Lung microvascular endothelial cell (primary cell): ENCODE measurements around the gene MAGEH1. TPM values are rescaled to one million over a fixed set of nuclear protein-coding genes. Genes with fewer than 3 reads are reported as not detected.
"Not testable (repeated sequence)": the region's sequence is repeated elsewhere in the genome, so short reads cannot be mapped to it uniquely, and the experiment has no call there.

Experiments
- DNase-seq, 2 donors: peaks; one replicate each; pipeline versions ENCODE4 v3.0.0 to v3.0.0-alpha.2; 2010; ENCODE audit warnings: low read depth in 2 of 2
- total RNA-seq: library from RNA; depleted of rRNA; stranded (reverse); fragments of >200 nt; gene quantifications from 2 replicates; pipeline ENCODE4 v1.2.1, GENCODE V29; 2014

The MAGEH1 gene
- total RNA-seq = 13.3 and 16.5 TPM in 2 replicates

GRCh38 chrX:55451990-55452832 is at the start of gene MAGEH1:
Gene MAGEH1, plus strand, starts transcription at chrX:55452127. Its CDS starts 248 bp downstream, at chrX:55452375.
- peak; percentile 75 to 80 for DNase-seq

GRCh38 chrX:55427079-55427478 is 24.8 kb upstream of the MAGEH1 start:
- not testable (repeated sequence) for DNase-seq

DNA sequence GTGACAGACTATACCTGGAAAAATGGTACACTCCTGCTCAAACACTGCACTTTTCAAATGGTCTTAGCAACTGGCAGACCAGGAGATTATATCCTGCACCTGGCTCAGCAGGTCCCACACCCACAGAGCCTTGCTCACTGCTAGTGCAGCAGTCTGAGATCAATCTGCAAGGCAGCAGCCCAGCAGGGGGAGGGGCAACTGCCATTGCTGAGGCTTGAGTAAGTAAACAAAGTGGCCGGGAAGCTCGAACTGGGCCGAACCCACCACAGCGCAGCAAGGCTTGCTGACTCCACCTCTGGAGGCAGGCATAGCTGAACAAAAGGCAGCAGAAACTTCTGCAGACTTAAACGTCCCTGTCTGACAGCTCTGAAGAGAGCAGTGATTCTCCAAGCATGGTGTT is 8.5 kb upstream of the MAGEH1 start:
- DNase-seq = not testable (repeated sequence)

DNA sequence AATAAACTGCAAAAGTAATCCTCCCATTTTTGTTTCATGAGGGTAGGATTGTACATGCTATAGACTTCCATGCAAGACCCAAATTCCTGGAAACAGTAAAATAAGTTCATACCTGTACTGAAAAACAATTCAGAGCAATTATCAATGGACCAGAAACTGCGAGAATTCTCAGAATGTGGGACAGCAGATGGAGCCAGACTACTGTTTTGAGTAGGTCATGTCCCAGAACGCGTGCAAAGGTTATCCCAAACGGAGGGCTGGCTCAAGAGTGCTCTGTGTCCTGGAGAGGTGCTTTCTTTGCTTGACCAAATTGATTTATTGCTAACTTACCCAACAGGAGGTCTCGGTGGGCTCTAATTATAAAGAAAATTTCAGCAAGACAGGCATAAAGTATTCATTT is 1.7 kb upstream of the MAGEH1 start:
- peak; percentile 2 to 40 for DNase-seq

DNA sequence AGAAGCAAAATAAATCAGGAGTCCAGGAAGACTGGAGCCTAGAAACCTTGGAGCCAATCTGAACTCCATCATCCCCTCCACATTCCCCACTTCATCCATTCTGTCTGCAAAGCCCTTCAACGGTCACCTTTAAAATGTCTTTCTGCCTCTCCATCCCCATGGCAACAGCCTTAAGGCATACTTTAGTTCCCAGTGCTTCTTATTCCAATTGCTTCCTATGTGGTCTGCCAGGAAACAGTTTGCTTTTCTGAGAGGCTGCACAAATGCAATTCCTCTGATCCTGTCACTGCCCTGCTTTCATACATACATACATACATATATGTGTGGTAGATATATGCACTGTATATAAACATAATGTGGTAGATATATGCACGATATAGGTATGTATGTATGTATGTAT is 786 bp upstream of the MAGEH1 start:
- no peak for DNase-seq

GRCh38 chrX:55451626-55451989 is 319 bp upstream of the MAGEH1 start:
- DNase-seq = no peak

DNA sequence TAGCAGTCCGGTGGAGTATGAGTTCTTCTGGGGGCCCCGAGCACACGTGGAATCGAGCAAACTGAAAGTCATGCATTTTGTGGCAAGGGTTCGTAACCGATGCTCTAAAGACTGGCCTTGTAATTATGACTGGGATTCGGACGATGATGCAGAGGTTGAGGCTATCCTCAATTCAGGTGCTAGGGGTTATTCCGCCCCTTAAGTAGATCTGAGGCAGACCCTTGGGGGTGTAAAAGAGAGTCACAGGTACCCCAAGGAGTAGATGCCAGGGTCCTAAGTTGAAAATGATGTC is 852 bp downstream of the MAGEH1 start:
- DNase-seq = no peak

- DNase-seq = not testable (repeated sequence)
Measured at GRCh38 chrX:55455708-55456107, 3.8 kb downstream of the MAGEH1 start.

- DNase-seq = not testable (repeated sequence)
Measured at GRCh38 chrX:55459426-55459825, 7.5 kb downstream of the MAGEH1 start.

- DNase-seq = not testable (repeated sequence)
Measured at GRCh38 chrX:55459926-55460325, 8.0 kb downstream of the MAGEH1 start.

- not testable (repeated sequence) for DNase-seq
Measured at GRCh38 chrX:55464050-55464449, 12.1 kb downstream of the MAGEH1 start.

DNA sequence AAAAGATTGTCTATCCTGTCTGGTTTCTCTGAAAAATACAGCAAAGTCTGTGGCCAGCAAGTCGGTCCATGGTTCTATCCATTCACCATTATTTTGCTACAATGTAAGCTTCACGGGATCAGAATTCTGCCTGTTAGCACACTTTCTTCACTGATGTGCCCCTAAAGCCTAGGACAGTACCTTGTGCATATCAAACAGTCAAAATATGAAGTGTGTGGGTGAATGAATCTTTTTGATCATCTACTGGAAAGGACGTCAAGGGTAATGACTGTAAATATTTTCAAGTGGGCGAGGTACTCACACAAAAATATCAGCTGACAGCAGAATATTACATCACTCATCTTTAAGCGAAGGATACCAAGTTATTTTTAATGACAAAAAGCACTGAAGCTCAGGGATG is 13.2 kb downstream of the MAGEH1 start:
- not testable (repeated sequence) for DNase-seq

DNA sequence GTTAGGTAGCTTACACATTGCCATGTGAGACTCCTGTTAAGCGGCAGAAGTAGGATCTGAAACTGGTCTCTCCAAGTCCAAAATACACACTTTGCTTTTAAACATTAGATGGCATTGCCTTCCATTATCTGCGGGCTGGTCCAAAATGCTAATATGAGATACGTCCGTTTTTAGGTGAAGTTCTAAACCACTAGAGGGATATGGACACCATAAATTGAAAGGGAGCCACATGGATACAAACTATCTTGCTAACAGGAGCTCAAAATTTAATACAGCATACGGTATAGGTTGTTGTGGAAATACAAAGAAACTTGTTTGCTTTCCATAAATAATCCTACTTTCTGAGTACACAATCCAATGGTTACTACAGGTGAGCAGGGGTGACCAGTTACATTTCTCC is 13.9 kb downstream of the MAGEH1 start:
- DNase-seq = not testable (repeated sequence)

GRCh38 chrX:55479956-55480355 is 28.0 kb downstream of the MAGEH1 start:
- not testable (repeated sequence) for DNase-seq

DNA sequence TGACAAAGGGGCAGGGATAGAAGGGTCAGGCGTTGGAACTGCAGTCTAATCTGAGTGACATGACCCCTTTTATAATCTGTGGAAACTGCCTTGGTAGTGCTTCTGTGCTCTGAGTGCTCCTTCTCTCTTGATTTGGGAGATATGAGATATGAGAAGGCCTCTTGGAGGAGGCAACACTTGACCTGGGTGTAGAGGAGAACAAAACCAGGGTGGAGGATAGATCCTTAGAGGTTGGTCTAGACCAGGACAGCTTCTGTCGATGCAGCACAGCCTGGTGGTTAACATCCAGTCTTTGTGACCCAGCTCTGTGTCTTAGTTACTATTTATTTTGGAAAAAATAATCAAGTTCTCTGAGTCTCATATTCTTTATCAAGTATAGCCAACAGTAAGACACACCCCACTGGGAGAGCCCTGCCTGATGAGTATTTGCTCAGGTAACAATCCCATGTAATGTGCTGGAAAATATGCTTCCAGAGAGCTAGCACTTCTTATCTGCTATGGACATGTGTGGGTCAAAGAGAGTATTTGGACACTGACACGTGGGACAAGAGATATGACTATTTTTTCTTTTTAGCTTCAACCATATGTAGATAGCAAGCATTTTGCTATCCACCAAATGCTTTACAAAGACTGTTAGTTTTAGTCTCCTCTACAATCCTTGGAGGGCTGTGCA is 28.6 kb downstream of the MAGEH1 start:
- DNase-seq = no peak

DNA sequence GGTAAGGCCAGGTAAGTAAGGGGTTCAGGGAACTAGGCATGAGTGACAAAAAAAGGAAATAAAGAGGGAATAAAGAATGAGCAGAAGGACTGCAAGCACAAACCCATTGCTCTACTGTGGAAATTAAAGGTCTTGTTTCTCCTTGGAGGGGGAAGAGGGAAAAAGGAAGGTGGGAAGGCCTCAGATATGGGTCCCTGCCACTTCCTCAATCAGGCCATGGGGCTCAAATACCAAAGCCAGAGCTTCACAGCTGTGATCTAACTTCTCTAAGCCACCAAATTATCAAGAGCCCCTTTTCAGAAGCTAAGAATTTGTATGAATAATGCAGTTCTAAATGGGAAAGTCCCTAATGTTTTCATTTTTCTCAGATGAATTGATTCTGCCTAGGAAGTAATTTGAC is 33.0 kb downstream of the MAGEH1 start:
- DNase-seq = no peak

DNA sequence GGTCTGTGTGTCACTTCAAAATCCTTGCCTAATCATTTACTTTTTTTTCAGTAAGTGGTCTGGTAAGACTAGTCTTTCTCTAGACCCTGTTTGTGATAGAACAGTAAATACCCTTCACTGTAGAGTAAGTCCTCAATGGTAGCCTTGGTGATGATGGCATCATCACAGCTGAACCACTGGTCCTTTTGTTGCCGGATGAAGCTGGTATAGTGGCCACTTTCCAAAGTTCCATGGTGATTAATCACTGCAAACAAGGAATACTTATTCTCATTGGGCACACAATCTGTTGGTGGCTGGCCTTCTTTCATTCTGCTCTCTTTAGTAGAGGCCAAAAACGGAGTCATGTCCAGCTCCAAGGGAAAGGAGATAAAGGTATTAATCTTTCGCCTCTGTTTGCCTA is 34.8 kb downstream of the MAGEH1 start:
- DNase-seq = no peak

DNA sequence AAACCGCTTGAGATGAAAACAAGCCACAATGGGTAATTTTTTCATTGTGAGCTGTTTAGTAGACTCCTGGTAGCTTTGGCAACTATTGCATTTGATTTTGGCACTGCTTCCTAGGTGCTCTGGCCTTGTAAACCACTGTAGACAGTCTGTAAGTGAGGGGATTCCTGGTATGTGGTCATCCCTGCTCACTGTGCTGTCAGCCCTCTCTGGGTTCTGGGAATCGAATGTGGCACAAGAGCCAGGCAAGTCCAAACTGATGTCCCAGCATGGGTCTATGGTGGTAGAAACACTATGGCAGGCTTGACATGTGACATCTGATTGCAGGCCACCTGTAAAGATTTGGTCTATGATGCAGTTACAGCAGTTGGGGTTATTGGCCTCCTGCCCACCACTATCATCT is 35.2 kb downstream of the MAGEH1 start:
- no peak for DNase-seq

GRCh38 chrX:55488006-55488592 is 36.2 kb downstream of the MAGEH1 start:
- no peak for DNase-seq

- peak; percentile 59 to 70 for DNase-seq
Measured at GRCh38 chrX:55488593-55489313, 36.8 kb downstream of the MAGEH1 start.

GRCh38 chrX:55489314-55490009 is 37.5 kb downstream of the MAGEH1 start, which contains the start of gene USP51:
Gene USP51, minus strand, starts transcription at chrX:55489848. Its CDS starts 909 bp downstream, at chrX:55488939.
- DNase-seq = peak; percentile 17 to 42
